Measurements from ENCODE around the gene LPGAT1.

DNA sequence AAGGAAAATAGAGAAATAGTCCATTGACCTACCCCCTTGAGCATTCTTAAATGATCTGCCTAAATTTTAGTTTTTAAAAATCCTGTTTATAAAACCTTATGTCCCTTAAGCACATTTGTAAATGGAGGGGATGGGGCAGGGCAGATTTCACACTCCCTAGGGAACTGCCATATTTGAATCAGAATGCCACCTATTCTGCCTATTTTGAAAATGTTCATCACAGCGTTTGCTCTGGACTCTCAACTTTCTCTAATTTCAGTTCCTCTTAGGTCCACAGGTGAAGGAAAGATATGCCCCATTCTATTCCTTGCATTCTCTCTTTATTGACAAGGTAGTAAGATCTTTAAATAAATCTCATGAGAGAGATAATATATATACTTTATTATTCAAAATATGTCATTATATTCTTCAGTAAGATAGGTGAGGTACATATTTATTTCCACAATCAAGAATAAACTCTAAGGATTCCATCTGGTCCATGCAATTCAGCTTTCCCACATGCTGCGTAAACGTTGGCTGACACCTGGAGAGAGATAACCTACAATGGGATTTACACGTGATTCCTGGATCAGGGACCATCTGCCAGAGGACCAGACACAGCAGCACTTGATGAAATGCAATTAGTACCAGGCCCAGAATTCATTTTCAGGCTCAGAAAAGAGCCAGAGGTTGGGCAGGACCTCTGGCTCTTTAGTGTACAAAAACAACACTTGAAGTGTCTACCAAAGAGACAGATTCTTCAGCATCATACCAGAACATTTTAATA, 1.2 kb upstream of the LPGAT1 start:
- TF ChIP-seq, protein P1, sequence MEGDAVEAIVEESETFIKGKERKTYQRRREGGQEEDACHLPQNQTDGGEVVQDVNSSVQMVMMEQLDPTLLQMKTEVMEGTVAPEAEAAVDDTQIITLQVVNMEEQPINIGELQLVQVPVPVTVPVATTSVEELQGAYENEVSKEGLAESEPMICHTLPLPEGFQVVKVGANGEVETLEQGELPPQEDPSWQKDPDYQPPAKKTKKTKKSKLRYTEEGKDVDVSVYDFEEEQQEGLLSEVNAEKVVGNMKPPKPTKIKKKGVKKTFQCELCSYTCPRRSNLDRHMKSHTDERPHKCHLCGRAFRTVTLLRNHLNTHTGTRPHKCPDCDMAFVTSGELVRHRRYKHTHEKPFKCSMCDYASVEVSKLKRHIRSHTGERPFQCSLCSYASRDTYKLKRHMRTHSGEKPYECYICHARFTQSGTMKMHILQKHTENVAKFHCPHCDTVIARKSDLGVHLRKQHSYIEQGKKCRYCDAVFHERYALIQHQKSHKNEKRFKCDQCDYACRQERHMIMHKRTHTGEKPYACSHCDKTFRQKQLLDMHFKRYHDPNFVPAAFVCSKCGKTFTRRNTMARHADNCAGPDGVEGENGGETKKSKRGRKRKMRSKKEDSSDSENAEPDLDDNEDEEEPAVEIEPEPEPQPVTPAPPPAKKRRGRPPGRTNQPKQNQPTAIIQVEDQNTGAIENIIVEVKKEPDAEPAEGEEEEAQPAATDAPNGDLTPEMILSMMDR (IDR thresholded peaks at IDR 0.05) = no peak
- TF ChIP-seq POLR2A (IDR thresholded peaks at IDR 0.05) = no peak

All from body of pancreas (tissue), 4 donors.